LNCaP clone FGC (cell line): Measurements from ENCODE around the gene ARFIP1.

Experiments
- DNase-seq: peaks from one replicate; pipeline ENCODE4 v3.0.0-alpha.2; 2011; ENCODE audit warnings: low read depth
- H3K4me3 ChIP-seq: 2 replicates; pipeline ENCODE4 v1.5.1; 2011; ENCODE audit warnings: mild to moderate bottlenecking, low read depth, low read length, control low read depth
- TF ChIP-seq, protein P1 (sequence below): IDR thresholded peaks from 2 replicates; pipeline ENCODE4 v1.5.1; 2012; ENCODE audit warnings: mild to moderate bottlenecking; ENCODE audit not compliant: control insufficient read depth, insufficient read depth; ENCODE audit errors: extremely low read depth

The ARFIP1 gene

DNA sequence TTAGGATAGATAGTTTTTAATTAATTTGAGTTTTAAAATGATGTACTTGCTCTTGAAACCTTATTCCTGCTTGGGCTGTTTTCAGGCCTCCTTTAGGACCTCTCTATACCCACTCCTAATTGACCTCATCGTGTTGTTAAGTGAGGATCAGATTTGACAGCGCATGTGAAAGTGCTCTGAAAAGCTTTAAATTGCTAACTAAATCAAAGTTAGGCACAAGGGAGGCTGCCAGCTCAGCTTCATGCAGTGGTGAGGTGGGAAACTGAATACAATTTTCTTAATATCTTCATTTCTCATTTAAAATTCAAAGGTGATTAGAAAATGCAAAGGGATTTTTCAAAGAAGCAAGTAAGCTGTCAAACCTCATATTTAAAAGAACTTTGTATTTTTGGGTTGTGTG is 176.4 kb downstream of the ARFIP1 start:
- no peak for DNase-seq
- TF ChIP-seq, protein P1, sequence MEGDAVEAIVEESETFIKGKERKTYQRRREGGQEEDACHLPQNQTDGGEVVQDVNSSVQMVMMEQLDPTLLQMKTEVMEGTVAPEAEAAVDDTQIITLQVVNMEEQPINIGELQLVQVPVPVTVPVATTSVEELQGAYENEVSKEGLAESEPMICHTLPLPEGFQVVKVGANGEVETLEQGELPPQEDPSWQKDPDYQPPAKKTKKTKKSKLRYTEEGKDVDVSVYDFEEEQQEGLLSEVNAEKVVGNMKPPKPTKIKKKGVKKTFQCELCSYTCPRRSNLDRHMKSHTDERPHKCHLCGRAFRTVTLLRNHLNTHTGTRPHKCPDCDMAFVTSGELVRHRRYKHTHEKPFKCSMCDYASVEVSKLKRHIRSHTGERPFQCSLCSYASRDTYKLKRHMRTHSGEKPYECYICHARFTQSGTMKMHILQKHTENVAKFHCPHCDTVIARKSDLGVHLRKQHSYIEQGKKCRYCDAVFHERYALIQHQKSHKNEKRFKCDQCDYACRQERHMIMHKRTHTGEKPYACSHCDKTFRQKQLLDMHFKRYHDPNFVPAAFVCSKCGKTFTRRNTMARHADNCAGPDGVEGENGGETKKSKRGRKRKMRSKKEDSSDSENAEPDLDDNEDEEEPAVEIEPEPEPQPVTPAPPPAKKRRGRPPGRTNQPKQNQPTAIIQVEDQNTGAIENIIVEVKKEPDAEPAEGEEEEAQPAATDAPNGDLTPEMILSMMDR, result no peak
- H3K4me3 ChIP-seq, result no peak overlapping the region

DNA sequence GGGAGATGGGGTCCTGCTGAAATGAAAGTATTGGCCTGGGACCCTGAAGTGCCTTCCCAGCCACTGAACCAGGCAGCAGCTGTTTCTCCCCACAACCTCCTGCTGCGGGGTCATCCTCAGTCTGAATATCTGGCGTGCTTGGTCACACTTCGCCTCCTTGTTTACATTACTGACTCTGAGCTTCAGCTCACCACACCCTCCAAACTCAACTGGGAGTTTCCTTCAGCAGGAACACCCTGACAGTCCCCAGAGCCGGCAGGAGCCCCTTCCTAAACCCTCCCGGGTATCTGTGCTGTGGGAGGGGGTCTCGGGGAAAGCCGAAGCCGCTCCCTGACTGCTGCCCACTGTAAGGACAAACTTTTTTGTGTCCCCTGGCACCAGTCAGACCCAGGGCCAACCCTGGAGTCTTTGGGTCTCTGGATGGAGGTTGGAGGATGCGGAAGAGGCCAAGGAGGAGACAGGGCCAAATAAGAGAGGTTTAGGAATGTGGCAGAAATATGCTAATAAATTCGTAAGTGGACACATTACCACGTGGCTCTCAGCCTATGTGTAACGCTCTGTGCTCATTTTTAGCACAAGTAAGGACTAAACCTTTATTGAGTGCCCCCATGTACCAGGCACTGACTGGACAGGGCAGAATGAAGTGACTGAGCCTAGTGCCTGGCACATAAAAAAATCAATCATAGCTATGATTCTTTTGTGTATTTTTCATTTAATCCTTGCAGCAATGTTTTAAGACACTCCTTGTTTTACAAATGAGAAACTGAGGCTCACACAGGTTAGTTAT is 177.1 kb downstream of the ARFIP1 start:
- TF ChIP-seq, protein P1, result no peak
- no peak overlapping the region for H3K4me3 ChIP-seq
- DNase-seq, result no peak

DNA sequence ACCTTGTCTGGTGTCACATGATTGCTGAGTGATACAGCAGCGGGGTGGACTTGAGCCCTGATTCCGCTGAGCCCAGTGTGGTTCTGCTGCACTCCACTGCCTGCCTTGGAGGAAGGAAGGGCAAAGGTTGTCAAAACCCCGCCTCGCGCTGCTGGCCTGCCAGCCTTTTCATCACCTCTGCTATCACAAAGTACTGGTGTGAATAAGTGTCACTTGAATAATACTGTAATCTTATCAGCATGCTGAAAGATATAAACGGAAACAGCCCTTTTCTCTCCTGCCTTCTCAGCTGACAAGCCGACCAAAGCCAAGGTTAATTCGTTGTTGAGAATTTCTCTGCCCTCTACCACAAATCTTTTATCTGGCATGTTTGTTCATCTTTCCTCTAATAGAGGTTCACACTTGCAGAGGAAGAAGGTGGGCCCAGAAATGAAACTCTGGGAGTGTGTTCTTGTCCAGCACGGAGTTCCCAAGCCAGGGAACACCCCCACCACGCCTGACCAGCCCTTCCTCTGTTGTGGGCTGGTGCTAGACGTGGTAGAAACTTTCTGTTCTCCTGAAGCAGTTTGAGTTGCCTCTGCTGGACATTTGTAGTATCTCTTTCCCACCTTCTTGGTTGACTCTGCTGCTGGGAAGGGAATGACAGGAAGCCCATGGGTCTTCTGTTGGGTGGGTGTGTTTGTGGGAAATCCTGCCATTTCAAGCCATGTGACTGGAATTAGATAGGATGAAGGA is 177.8 kb downstream of the ARFIP1 start:
- no peak overlapping the region for H3K4me3 ChIP-seq
- no peak for DNase-seq
- TF ChIP-seq, protein P1, result no peak

DNA sequence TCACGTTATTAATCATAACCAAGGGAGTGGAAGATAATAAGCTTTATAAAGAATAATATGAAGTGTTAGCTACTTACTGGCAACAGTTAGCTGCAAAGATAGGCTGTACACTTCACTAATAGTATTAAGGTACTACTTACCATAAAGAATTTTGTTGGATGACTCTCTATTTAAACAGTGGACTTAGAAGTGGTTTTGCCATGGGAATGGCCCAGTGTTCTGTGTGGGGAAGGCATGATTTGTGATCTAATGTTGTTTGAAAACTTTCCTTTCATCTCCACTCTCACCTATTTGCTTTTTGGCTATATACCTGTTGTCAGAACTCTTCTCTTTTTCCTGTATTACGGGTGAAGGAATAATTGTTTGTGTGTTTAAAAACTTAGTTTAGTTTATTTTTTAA is 179.3 kb downstream of the ARFIP1 start:
- no peak for DNase-seq
- TF ChIP-seq, protein P1, result no peak
- no peak overlapping the region for H3K4me3 ChIP-seq

DNA sequence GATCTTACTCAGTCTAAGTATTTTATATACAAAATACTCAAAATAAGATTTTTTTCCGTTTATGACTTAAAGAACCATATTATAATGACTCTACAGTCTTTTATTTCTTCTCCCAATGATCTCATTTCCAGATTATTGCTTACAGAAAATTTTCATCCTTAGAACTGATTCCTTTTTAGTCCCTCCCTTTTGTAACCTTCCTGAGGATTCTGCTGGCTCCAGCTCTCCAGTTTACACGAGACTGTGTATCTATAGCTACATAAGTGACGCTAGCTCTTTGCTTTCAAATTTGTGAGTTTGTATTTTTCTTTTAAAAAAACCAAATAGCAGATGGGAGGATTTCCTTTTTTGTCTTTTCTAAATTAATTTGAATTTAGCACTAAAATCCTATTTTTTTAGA is 180.3 kb downstream of the ARFIP1 start:
- H3K4me3 ChIP-seq, result no peak overlapping the region
- no peak for DNase-seq
- TF ChIP-seq, protein P1, result no peak

DNA sequence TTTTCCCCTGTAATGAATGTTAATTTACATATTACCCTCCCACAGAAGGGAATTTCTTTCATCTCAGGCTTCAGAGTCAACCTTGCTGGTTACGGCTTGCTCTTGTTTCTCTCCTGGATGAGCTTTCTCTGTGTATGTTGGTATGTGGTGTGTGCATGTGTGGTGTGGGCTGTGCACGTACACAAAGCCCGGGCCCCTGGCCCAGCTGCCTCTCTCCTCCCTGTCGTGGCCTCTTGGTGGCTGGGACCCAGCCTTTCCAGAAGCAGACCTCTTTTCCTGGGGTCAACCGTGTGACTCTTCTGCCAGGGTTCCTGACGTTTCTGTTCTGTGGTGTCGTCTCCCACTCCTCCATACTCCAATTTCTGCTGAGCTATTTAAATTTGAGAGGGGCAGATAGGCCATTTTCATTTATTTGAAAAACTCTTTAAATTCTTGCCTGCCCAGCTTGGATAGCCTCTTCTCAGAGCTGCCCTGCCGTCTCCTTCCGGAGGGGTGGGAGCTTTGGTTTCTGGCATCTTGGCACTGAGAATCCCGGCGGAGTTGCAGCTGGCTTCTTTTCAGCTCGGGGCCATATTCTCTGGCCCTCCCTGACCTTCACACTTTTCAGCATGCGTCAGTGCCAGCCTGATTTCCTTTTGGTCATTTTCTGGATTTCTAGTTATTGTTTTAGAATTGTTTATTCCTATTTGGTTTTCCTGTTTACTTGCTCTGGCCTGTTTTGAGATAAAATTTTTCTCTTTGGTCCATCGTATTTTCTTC is 181.4 kb downstream of the ARFIP1 start:
- no peak for DNase-seq
- no peak overlapping the region for H3K4me3 ChIP-seq
- TF ChIP-seq, protein P1, result no peak
